HL-60/S4 (cell line): Measurements from ENCODE around the gene AMER2.

ENCODE experiments used
- in situ Hi-C: fragments of 300-500 bp; cut with MboI; formaldehyde crosslinking; loops from 2 replicates; pipeline ENCODE4 v1.14.3; 2022; ENCODE audit warnings: low sequenced_read_pairs

AMER2 gene

DNA sequence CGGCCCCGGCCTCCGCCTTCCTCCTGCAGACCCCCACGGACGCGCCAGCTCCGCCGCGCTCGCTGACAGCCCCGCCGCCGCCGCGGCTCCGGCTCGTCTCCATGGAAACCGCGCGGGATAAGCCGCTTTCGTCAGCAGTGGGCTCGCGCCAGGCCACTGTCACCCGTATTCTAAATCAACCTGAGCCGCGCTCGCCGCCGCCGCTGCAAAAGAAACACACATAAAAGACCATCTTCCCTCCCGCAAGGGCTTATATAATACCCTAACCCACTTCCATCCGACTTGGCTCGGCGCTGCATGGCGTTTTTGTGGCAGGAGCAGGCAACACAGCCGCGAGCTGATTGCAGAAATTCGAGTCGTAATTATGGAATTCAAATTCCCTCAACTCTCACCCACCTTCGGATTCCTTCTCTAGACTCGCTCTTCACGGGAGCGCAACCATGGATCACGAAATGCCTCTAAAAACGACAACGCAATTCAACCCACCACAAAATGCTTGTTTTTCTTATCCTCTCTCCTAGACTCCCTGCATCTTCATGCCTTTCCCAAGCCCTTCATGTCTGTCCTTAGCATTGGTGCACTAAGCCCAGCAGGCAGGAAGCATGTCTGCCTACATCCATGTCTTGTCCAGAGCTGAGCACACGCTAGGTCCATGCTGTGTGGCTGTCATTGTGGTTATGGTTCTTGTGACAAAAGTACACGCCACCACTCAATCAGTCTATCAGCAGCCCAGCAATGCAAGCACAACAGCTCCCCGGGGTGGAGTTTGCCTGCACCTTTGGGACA is at the start of gene AMER2:
Gene AMER2, minus strand, starts transcription at position 772 of the 786 bp plus-strand sequence. Its CDS starts 669 bp downstream, at position 103.
- in situ Hi-C loops: no loop called here

DNA sequence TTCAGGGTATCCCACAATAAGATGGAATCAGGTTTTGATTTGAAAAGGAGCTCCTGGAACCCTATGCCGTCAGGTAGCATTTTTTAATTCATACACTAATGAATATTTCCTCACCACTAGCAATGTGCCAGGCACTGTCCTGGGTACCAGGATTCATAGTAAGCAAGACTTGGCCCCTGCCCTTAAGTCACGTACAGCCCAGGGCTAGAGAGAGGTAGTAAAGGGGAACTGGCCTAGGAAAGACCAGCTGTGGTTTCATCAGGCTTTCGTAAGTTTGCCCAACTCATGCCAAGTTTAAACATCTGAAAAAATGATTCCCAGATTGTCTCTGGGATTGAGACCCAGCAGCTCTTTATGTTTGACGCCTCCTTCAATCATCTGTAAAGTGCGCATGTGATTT is 45.9 kb upstream of the AMER2 start:
- in situ Hi-C loops: no loop called here

DNA sequence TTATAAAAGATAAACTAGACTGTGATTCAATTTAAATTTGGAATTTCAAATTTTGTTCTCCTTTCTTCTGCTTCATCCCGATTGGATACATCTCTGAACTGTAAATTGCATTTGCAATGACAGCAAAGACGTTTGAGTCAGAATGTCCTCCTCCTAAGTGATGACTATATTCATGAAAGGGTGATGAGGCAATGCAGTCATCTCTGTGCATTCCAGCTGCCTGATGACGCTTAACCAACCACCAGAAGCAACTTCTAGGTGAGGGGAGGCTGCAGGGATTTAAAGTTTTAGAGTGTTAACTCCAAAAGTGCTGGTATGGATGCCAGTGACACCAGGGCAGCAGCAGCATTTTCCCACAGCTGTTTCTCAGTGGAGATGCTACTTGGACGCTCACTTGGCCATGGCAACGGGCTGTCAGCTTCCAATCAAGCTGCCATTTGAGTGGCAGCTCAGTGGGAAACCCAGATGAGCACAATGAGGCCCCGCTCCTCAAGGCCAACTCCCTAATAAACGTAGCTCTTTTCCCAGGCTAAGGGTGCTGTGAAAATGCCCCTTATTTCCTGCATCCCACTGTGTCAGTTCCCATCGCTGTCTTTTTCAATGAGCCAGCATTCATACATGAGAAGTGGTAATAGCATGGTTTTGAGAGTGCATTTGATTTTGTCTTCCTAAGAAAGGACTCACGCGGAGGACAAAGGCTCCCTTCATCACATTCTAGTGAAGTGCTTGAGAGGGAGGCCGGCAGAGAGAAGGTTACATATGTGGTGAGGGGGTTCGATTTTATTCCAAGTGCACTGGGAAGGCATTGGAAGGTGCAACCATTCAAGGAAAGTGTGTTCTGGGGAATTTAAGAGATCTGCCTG is 45.2 kb upstream of the AMER2 start:
- in situ Hi-C loops: no loop called here

- in situ Hi-C loops: no loop called here
Measured at GRCh38 chr13:25215253-25215575, 43.1 kb upstream of the AMER2 start.

DNA sequence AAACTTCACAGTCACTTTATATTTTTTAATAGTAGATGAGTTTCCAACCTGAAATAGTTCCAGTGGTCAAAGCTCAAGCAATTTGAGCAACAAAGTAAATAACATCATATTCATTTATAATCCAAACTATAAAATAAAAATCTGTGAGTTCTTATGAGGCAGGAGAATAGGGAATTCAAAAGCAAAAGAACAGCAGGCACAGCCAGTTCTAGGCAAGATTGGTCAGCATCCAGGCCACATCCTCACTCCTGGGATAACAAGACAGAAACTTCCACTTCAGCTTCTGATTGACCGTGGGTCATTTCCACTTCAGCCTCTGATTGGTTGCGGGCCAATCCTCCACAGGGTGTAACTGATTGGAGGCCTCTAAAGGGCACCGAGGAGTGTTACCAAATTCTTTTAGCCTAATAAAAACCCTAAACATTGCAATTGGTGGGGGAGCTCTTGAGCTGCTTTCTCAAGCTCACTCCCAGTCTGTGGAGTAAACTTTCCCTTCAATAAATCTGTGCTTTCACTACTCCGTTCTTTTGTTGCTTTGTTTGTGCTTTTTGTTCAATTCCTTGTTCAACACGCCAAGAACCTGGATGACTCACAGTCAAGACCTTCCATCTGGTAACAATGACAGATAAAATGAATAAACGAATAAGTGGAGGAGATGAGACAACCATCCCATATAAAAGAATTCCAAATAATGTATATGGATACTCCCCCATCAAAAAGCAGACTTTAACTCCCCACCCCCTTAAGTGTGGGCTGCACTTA is 42.6 kb upstream of the AMER2 start:
- in situ Hi-C loops: no loop called here

GRCh38 chr13:25213715-25214114 is 41.6 kb upstream of the AMER2 start:
- in situ Hi-C loops: no loop called here

DNA sequence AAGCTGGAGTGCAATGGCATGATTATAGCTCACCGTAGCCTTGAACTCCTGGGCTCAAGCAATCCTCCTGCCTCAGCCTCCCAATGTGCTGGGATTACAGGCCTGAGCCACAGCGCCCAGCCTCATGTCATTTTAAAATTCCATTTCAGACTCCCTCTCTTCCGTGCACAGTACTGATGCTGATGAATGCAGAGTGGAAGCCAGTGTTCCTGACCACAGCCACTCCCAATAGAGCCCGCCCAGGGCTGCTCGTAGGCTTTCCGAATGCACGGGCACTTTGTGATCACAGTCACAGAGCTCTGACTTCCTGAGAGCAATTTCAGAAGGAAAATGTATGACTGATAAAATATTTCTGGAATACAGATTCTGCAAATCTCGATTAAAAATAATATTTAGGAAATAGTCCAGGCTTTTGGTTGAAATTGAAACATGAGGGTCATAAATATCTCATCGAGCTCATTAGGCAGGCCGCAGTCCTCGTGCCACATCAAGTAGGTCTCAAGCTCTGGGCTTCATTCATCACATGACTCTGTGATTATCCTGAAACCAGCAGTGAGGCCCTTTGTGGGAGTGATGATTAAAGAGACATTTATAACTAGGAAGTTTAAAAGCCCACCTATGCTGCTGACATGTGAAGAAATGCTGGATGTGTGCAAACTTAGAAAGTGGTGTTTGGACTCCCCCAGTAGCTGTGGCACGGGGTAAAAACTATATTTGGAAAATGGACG is 38.9 kb upstream of the AMER2 start:
- in situ Hi-C loops: no loop called here

DNA sequence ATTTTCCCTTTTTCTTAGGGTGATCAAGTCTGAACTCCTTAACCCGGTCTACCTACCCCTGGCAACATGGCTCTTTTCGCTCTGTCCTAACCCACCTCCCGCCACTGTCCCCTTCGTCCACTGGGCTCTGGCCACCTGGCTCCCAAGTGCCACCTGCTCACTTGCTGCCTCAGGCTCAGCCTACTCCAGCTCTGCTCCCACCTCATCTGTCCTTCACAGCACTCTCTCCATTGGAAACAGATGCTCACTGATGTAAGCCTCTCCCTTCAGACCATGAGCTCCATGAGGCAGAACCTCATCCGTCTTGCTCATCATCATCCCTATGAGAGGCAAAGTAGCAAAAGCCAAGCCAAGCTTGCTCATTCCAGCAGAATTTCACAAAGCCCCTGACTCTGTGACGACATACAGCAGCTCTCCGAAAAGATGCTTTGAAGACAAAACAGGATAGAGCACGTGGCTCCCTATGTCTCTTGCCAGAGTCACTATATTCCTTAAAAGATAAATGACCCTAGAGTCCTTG is 35.3 kb upstream of the AMER2 start:
- in situ Hi-C loops: no loop called here

GRCh38 chr13:25204863-25205262 is 32.8 kb upstream of the AMER2 start:
- in situ Hi-C loops: no loop called here

GRCh38 chr13:25203127-25203740 is 31.1 kb upstream of the AMER2 start:
- in situ Hi-C loops: no loop called here

DNA sequence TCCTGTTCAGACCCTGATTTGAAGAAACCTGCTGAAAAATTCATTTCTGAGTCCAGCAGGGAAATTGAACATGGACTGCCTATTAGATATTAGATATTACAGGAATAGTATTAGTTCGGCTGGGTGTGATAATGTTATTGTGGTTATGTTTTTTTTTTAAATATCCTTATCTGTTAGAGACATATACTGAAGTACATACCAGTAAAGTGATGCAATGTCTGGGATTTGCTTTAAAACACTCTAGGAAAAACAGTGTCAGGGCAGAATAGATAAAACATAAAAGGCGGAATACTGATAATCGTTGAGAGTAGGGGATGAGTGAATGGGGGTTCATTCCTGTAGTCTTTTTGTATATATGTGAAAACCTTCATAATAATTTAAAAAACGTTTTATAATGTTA is 28.7 kb upstream of the AMER2 start:
- in situ Hi-C loops: no loop called here

DNA sequence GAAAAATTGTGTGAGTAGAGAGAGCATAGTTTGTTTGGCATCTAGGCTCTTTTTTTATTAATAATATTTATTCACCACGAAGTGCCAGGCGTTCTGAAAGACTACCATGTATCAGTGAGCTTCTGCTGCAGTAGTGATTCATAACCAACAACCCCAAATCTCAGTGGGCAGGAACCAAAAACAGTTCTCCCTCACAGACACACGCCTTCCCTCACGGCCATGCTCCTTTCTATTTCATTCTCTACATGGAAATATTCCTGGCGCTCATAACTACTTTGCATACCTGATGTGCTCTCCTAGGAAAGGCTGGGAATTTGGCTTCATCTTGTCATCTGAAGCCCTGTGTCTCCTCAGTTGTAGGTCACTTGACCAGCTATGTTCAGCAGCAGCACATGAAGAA is 26.6 kb upstream of the AMER2 start:
- in situ Hi-C loops: no loop called here

DNA sequence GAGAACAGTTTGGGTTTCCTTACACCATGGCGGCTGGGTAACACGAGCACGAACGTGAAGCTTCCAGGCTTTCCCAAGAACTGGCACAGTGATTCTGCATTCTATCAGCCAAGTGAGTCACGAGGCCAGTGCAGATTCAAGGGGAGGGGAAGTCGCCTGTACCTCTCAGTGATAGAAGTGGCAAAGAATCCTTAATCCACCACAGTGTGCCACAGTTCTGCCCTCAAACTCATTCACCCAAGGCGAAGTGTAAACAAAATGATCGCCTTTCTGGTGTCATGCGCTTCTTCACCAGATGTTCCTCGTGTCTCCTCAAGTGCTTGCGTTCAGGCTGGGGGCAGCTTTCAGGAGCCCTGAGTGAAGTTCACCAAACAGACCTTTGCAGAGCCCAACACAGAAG is 24.9 kb upstream of the AMER2 start:
- in situ Hi-C loops: no loop called here

DNA sequence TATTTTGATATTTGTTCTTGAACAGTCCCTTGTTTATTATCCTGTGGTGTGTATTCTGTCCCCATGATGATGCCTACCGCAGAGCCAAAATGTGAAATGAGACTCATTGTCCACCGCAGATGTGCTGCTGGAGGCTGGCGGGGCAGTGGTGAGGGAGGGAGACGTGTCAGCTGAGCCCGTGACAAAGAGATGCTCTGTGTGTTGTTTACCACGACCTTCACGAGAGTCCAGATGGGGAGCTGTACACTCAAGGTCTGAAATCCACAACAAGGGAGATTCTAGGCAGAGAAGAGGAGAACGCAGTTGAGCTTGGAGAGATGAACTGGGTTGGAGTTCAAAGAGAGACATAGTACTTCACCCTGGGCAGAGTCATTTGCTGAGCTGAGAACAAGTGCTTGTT is 20.8 kb upstream of the AMER2 start:
- in situ Hi-C loops: no loop called here

- in situ Hi-C loops: no loop called here
Measured at GRCh38 chr13:25192489-25192888, 20.4 kb upstream of the AMER2 start.

GRCh38 chr13:25192052-25192451 is 20.0 kb upstream of the AMER2 start:
- in situ Hi-C loops: no loop called here

GRCh38 chr13:25190771-25191170 is 18.7 kb upstream of the AMER2 start:
- in situ Hi-C loops: no loop called here

DNA sequence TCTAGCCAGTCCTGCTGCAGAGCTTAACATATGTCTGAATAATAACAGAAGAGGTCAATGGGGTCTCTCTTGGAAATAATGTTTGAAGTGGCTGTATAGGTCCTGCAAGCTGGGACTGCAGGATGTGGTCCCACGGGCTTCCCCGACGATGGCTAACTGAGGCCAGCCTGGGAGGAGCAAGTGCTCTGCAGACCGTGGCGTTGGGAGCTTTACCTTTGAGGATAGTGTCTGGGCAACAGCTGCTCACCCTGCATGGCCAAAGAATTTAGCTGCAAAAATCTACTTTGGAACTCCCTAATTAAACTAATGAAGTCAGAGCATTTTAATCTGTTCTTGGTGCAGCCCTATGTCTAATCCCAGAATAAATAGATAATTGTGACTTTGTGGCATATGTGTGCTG is 18.2 kb upstream of the AMER2 start:
- in situ Hi-C loops: no loop called here

DNA sequence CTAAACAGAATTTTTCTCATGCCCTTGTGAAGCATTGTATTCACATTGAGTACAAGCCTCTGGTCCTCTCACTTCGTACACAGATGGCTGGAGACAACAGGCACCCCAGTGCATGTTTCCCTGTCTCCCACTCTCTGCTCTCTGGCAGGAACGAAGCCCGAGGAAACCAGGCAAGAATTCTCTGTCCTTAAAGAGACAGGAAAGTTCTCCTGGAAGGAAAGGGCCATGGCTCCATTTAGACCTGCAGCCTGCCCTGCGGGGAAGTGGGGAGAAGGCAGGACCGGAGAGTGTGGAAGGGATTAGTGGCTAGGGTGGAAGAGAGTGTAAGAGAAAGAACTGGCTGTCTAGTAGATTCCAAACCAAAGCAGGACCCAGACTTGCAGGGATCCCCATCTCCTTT is 15.5 kb upstream of the AMER2 start:
- in situ Hi-C loops: no loop called here

GRCh38 chr13:25186187-25186586 is 14.1 kb upstream of the AMER2 start:
- in situ Hi-C loops: no loop called here
